Prostate gland (tissue), 2 donors: ENCODE measurements around the gene IGF1.

ENCODE experiments used
- CTCF ChIP-seq, 4 experiments: fragments of 200-600 bp in 2 of 4; fragments of 450-650 bp in 2 of 4; sonication (generic) in 2 of 4; IDR thresholded peaks; 1 replicate in 3 of 4; 2 replicates in 1 of 4; pipeline ENCODE4 v1.5.1; 2016 to 2019; ENCODE audit warnings: antibody characterized with exemption in 4 of 4, mild to moderate bottlenecking in 2 of 4, moderate library complexity in 2 of 4
- POLR2AphosphoS5 ChIP-seq: sonication (generic); formaldehyde crosslinking; IDR thresholded peaks from one replicate; pipeline ENCODE4 v1.6.1; 2017; ENCODE audit warnings: antibody characterized with exemption

DNA sequence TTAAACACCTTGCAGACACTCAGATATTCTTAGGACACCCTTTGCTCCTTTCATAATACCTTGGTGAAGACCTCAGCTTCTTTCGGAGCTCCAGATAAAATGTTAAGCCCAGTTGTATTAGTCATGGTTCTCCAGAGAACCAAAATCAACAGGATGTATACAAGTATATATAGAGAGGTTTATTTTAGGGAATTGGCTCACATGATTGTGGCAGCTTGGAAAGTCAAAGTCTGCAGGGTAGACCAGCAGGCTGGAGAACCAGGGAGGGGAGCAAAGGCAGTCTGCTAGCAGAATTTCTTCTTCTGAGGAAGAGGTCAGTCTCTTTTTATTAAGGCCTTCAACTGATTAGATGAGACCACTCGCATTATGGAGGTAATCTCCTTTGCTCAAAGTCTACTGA lies 6.9 kb upstream of the IGF1 start:
- TF ChIP-seq CTCF (IDR thresholded peaks at IDR 0.05), result no peak
- no peak for TF ChIP-seq POLR2AphosphoS5
